Measurements from ENCODE around the gene SPNS2. TPM values are rescaled to one million over a fixed set of nuclear protein-coding genes. Genes with fewer than 3 reads are reported as not detected.
A peak's percentile ranks its signal among the peaks of the same experiment; 100 is the strongest.

The SPNS2 gene
- total and polyA plus RNA-seq, 4 donors: 4.0 to 9.0 (median 5.2) TPM

DNA sequence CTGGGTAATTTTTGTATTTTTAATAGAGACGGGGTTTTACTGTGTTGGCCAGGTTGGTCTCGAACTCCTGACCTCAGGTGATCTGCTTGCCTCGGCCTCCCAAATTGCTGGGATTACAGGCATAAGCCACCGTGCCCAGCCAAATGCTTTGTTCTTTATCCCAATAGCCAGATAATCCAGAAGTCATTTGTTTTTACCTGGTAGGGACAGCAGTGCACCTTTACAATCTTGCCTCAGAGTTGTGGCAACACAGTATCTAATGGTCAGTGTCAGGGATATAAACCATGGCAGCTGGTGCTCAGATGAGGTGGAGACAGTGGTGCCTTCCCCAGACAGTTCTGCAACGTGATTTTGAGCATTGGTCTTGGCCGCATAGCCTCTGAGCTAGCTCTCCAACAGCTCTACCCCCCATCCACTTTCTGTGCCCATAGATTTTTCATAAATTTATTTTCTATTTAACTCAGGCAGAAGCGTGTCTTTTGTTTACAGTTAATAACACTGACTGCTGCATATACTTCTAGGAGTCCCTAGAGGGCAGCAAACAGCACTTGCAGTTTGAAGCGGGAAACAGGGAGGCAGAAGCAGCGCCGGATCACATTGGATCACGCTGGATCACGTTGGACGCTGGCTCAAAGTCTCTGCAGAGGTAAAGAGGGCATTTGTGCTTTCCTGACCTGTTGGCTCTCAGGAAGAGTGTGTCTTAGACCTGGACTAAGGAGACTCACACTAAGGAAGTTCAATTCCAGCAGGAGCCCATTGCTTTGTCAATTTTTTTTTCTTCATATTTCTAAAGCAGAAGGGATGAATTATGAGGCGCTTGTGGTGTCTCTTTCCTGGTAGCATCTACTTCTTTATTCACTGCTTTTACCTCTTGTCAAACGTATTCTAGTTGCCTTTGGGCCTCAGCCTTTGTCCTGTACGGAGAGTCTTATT is 66.8 kb downstream of the SPNS2 start:
- Histone ChIP-seq H3K4me1 (ENCODE audit: control insufficient read depth in 4 of 4, insufficient read depth in 4 of 4, low read length in 3 of 4) (peaks cover 0 to 8% (median 2%) of the 10 kb centered on the region in 4 donors), H3K9me3 (ENCODE audit: control insufficient read depth in 4 of 4, low read length in 3 of 4) (no peaks in the 10 kb centered on the region), H3K9ac (ENCODE audit: low read depth in 1 of 2, low read length in 2 of 2) (no peak overlapping the region), H3K27ac (ENCODE audit: low read depth in 1 of 2, low read length in 2 of 2) (no peak overlapping the region), H3K36me3 (ENCODE audit: control insufficient read depth in 4 of 4, insufficient read depth in 3 of 4, low read depth in 1 of 4, low read length in 3 of 4) (no peaks in the 10 kb centered on the region), H3K27me3 (ENCODE audit: control insufficient read depth in 4 of 4, insufficient read depth in 4 of 4, low read length in 3 of 4) (no peaks in the 10 kb centered on the region), H3K4me3 (ENCODE audit: low read depth in 1 of 3, low read length in 3 of 3) (no peak overlapping the region)
- DNase-seq (ENCODE audit: low spot score): peak; percentile 50
- 31% methylated on average over 16 of the region's 16 CpGs for WGBS
- peak; percentile 54 for TF ChIP-seq MAX (IDR thresholded peaks at IDR 0.05)
- peak; percentile 55 for TF ChIP-seq HNF4G (IDR thresholded peaks at IDR 0.05)
- TF ChIP-seq, protein P1, sequence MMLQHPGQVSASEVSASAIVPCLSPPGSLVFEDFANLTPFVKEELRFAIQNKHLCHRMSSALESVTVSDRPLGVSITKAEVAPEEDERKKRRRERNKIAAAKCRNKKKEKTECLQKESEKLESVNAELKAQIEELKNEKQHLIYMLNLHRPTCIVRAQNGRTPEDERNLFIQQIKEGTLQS (IDR thresholded peaks at IDR 0.05): no peak
- no peak for TF ChIP-seq JUND (IDR thresholded peaks at IDR 0.05)
- peak; percentile 63 for TF ChIP-seq SP1 (IDR thresholded peaks at IDR 0.05)
- TF ChIP-seq NR2F2 (IDR thresholded peaks at IDR 0.05): no peak
- TF ChIP-seq REST (IDR thresholded peaks at IDR 0.05): no peak
- peak; percentile 28 for TF ChIP-seq FOXA1 (IDR thresholded peaks at IDR 0.05)
- no peak for TF ChIP-seq GABPA (IDR thresholded peaks at IDR 0.05 in 1 of 2, conservative IDR thresholded peaks at IDR 0.05 in 1 of 2)
- no peak for TF ChIP-seq ZBTB33 (IDR thresholded peaks at IDR 0.05)
- TF ChIP-seq YY1 (IDR thresholded peaks at IDR 0.05): no peak
- peak; percentile 58 to 67 for TF ChIP-seq RXRA (IDR thresholded peaks at IDR 0.05)
- TF ChIP-seq FOXA2 (IDR thresholded peaks at IDR 0.05): peak; percentile 35
- TF ChIP-seq, protein P2, sequence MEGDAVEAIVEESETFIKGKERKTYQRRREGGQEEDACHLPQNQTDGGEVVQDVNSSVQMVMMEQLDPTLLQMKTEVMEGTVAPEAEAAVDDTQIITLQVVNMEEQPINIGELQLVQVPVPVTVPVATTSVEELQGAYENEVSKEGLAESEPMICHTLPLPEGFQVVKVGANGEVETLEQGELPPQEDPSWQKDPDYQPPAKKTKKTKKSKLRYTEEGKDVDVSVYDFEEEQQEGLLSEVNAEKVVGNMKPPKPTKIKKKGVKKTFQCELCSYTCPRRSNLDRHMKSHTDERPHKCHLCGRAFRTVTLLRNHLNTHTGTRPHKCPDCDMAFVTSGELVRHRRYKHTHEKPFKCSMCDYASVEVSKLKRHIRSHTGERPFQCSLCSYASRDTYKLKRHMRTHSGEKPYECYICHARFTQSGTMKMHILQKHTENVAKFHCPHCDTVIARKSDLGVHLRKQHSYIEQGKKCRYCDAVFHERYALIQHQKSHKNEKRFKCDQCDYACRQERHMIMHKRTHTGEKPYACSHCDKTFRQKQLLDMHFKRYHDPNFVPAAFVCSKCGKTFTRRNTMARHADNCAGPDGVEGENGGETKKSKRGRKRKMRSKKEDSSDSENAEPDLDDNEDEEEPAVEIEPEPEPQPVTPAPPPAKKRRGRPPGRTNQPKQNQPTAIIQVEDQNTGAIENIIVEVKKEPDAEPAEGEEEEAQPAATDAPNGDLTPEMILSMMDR (IDR thresholded peaks at IDR 0.05; ENCODE audit: low read depth, low read length, missing input control): peak; percentile 88
- peak; percentile 83 to 87 for TF ChIP-seq HNF4A (conservative IDR thresholded peaks at IDR 0.05)
- no peak for TF ChIP-seq EGR1 (IDR thresholded peaks at IDR 0.05; ENCODE audit: low read depth in 2 of 2)
- no peak for TF ChIP-seq TAF1 (conservative IDR thresholded peaks at IDR 0.05)
- peak; percentile 81 to 90 for TF ChIP-seq RAD21 (IDR thresholded peaks at IDR 0.05)

All from liver (tissue), 9 donors.